HepG2 (cell line): ENCODE data around the gene GAS5. TPM values are rescaled to one million over a fixed set of nuclear protein-coding genes. Genes with fewer than 3 reads are reported as not detected.

Experiments used
- CCDC6 ChIP-seq: sonication (generic); formaldehyde crosslinking; IDR thresholded peaks from 2 replicates; pipeline ENCODE4 v1.8.1; 2022; ENCODE audit warnings: mild to moderate bottlenecking, missing genetic modification reagents, moderate library complexity
- KLF12 ChIP-seq: sonication (generic); formaldehyde crosslinking; IDR thresholded peaks from 2 replicates; pipeline ENCODE4 v1.4.0; 2020; ENCODE audit warnings: missing genetic modification reagents, borderline replicate concordance
- MEIS2 ChIP-seq: sonication (generic); formaldehyde crosslinking; IDR thresholded peaks from 2 replicates; pipeline ENCODE4 v1.9.0; 2021; ENCODE audit warnings: mild to moderate bottlenecking, missing genetic modification reagents
- MZF1 ChIP-seq: sonication (generic); formaldehyde crosslinking; IDR thresholded peaks from 2 replicates; pipeline ENCODE4 v1.8.1; 2023; ENCODE audit warnings: mild to moderate bottlenecking, missing genetic modification reagents, borderline replicate concordance
- NR3C1 ChIP-seq: sonication (generic); formaldehyde crosslinking; IDR thresholded peaks from 2 replicates; pipeline ENCODE4 v1.4.0; 2020; ENCODE audit warnings: missing genetic modification reagents
- PRMT3 ChIP-seq: sonication (generic); formaldehyde crosslinking; IDR thresholded peaks from 2 replicates; pipeline ENCODE4 v1.8.1; 2022; ENCODE audit warnings: low read depth, mild to moderate bottlenecking, moderate library complexity, missing genetic modification reagents, borderline replicate concordance
- SP5 ChIP-seq: IDR thresholded peaks from 2 replicates; pipeline ENCODE4 v1.6.1; 2016; ENCODE audit warnings: low read depth, borderline replicate concordance
- ZMYM2 ChIP-seq: sonication (generic); formaldehyde crosslinking; IDR thresholded peaks from 2 replicates; pipeline ENCODE4 v1.8.0; 2022; ENCODE audit warnings: mild to moderate bottlenecking, missing genetic modification reagents
- polyA plus RNA-seq, 8 experiments: library from polyadenylated mRNA; depleted of rRNA in 3 of 8; stranded (reverse) in 7 of 8; unstranded in 1 of 8; fragments of >200 nt; fragmentation: Illumina TruSeq in 4 of 8; extraction: Trizol in 4 of 8; gene quantifications; 2 replicates each; pipeline versions ENCODE4 v1.2.1 to v1.2.3, GENCODE V29; 2011 to 2016; ENCODE audit warnings: low read depth in 4 of 8, missing spikeins in 1 of 8, mixed read lengths in 1 of 8; ENCODE audit not compliant: insufficient read depth in 1 of 8
- total RNA-seq, 5 experiments: library from RNA; depleted of rRNA; stranded (reverse); fragments of >200 nt; fragmentation: Illumina TruSeq; extraction: Trizol; gene quantifications; 2 replicates each; pipeline ENCODE4 v1.2.3, GENCODE V29; 2016; ENCODE audit warnings: low read depth in 1 of 5
- TF ChIP-seq, protein P1 (sequence below): sonication (generic); formaldehyde crosslinking; conservative IDR thresholded peaks from 2 replicates; pipeline ENCODE4 v1.4.0; 2020; ENCODE audit warnings: missing genetic modification reagents
- TF ChIP-seq, protein P2 (sequence below): sonication (generic); formaldehyde crosslinking; IDR thresholded peaks from 2 replicates; pipeline ENCODE4 v1.4.0; 2020; ENCODE audit warnings: missing genetic modification reagents, borderline replicate concordance
- TF ChIP-seq, protein P3 (sequence below): sonication (generic); formaldehyde crosslinking; conservative IDR thresholded peaks from 2 replicates; pipeline ENCODE4 v1.8.0; 2022; ENCODE audit warnings: missing genetic modification reagents
- TF ChIP-seq, protein P4 (sequence below): IDR thresholded peaks from 2 replicates; pipeline ENCODE4 v1.6.1; 2016; ENCODE audit warnings: missing genetic modification reagents, missing compliant biosample characterization
- TF ChIP-seq, protein P5 (sequence below): IDR thresholded peaks from 2 replicates; pipeline ENCODE4 v1.6.1; 2016; ENCODE audit warnings: control low read depth
- TF ChIP-seq, protein P6 (sequence below): sonication (generic); formaldehyde crosslinking; IDR thresholded peaks from 2 replicates; pipeline ENCODE4 v1.9.0; 2022; ENCODE audit warnings: missing genetic modification reagents, mild to moderate bottlenecking, borderline replicate concordance
- TF ChIP-seq, protein P7 (sequence below): sonication (generic); formaldehyde crosslinking; IDR thresholded peaks from 2 replicates; pipeline ENCODE4 v1.4.0; 2020; ENCODE audit warnings: mild to moderate bottlenecking, missing genetic modification reagents
- TF ChIP-seq, protein P8 (sequence below): sonication (generic); IDR thresholded peaks from 2 replicates; pipeline ENCODE4 v1.6.1; 2016; ENCODE audit warnings: low read depth, borderline replicate concordance

Gene GAS5
- total and polyA plus RNA-seq, 2 of the 13 experiments (the other 11 are each of a cell fraction or from before 2014, with no cell fraction given): 352 to 738 TPM

DNA sequence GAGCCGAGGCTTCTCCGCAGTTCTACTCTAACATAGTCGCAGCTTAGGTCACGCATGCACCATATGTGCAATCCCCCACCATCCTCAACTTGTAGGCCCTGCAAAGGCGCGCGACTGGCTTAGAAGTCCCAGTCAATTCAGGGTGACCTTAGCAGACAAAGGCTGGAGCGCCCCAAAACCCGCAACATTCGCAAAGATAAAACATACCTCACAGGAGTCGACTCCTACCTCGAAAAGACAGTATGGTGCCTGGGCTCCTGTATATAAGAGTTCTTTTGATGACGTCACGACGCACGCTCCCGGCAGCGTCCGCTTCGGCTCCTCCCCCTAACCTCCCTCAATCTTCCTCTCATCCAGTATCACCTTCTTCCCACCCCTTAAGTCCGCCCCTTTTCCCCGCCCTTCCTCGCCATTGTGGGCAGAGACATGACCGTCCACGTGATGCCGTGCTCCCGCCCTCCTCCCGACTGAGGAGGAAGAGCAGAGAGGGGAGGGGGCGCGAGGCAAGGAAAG is at the start of gene GAS5 (continued):
- TF ChIP-seq, protein P1, sequence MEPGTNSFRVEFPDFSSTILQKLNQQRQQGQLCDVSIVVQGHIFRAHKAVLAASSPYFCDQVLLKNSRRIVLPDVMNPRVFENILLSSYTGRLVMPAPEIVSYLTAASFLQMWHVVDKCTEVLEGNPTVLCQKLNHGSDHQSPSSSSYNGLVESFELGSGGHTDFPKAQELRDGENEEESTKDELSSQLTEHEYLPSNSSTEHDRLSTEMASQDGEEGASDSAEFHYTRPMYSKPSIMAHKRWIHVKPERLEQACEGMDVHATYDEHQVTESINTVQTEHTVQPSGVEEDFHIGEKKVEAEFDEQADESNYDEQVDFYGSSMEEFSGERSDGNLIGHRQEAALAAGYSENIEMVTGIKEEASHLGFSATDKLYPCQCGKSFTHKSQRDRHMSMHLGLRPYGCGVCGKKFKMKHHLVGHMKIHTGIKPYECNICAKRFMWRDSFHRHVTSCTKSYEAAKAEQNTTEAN (CRISPR knock-in tag): peak; percentile 30; the same call in 1 of the 2 replicates
- TF ChIP-seq, protein P2, sequence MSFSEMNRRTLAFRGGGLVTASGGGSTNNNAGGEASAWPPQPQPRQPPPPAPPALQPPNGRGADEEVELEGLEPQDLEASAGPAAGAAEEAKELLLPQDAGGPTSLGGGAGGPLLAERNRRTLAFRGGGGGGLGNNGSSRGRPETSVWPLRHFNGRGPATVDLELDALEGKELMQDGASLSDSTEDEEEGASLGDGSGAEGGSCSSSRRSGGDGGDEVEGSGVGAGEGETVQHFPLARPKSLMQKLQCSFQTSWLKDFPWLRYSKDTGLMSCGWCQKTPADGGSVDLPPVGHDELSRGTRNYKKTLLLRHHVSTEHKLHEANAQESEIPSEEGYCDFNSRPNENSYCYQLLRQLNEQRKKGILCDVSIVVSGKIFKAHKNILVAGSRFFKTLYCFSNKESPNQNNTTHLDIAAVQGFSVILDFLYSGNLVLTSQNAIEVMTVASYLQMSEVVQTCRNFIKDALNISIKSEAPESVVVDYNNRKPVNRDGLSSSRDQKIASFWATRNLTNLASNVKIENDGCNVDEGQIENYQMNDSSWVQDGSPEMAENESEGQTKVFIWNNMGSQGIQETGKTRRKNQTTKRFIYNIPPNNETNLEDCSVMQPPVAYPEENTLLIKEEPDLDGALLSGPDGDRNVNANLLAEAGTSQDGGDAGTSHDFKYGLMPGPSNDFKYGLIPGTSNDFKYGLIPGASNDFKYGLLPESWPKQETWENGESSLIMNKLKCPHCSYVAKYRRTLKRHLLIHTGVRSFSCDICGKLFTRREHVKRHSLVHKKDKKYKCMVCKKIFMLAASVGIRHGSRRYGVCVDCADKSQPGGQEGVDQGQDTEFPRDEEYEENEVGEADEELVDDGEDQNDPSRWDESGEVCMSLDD (CRISPR knock-in tag): peak; percentile 83; the same call in 1 of the 2 replicates
- TF ChIP-seq MZF1 (CRISPR knock-in tag) (no peak), CCDC6 (CRISPR knock-in tag) (no peak), ZMYM2 (CRISPR knock-in tag) (no peak), NR3C1 (no peak), PRMT3 (CRISPR knock-in tag) (no peak), SP5 (CRISPR knock-in tag) (peak; percentile 85), MEIS2 (no peak), KLF12 (CRISPR knock-in tag) (peak; percentile 54; the same call in 1 of the 2 replicates)
- TF ChIP-seq, protein P3, sequence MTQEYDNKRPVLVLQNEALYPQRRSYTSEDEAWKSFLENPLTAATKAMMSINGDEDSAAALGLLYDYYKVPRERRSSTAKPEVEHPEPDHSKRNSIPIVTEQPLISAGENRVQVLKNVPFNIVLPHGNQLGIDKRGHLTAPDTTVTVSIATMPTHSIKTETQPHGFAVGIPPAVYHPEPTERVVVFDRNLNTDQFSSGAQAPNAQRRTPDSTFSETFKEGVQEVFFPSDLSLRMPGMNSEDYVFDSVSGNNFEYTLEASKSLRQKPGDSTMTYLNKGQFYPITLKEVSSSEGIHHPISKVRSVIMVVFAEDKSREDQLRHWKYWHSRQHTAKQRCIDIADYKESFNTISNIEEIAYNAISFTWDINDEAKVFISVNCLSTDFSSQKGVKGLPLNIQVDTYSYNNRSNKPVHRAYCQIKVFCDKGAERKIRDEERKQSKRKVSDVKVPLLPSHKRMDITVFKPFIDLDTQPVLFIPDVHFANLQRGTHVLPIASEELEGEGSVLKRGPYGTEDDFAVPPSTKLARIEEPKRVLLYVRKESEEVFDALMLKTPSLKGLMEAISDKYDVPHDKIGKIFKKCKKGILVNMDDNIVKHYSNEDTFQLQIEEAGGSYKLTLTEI (CRISPR knock-in tag): no peak
- TF ChIP-seq, protein P4, sequence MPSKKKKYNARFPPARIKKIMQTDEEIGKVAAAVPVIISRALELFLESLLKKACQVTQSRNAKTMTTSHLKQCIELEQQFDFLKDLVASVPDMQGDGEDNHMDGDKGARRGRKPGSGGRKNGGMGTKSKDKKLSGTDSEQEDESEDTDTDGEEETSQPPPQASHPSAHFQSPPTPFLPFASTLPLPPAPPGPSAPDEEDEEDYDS (CRISPR knock-in tag): peak; percentile 99
- TF ChIP-seq, protein P5, sequence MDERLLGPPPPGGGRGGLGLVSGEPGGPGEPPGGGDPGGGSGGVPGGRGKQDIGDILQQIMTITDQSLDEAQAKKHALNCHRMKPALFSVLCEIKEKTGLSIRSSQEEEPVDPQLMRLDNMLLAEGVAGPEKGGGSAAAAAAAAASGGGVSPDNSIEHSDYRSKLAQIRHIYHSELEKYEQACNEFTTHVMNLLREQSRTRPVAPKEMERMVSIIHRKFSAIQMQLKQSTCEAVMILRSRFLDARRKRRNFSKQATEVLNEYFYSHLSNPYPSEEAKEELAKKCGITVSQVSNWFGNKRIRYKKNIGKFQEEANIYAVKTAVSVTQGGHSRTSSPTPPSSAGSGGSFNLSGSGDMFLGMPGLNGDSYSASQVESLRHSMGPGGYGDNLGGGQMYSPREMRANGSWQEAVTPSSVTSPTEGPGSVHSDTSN (CRISPR knock-in tag): no peak; the same call in 1 of the 2 replicates
- TF ChIP-seq, protein P6, sequence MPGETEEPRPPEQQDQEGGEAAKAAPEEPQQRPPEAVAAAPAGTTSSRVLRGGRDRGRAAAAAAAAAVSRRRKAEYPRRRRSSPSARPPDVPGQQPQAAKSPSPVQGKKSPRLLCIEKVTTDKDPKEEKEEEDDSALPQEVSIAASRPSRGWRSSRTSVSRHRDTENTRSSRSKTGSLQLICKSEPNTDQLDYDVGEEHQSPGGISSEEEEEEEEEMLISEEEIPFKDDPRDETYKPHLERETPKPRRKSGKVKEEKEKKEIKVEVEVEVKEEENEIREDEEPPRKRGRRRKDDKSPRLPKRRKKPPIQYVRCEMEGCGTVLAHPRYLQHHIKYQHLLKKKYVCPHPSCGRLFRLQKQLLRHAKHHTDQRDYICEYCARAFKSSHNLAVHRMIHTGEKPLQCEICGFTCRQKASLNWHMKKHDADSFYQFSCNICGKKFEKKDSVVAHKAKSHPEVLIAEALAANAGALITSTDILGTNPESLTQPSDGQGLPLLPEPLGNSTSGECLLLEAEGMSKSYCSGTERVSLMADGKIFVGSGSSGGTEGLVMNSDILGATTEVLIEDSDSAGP: no peak
- TF ChIP-seq, protein P7, sequence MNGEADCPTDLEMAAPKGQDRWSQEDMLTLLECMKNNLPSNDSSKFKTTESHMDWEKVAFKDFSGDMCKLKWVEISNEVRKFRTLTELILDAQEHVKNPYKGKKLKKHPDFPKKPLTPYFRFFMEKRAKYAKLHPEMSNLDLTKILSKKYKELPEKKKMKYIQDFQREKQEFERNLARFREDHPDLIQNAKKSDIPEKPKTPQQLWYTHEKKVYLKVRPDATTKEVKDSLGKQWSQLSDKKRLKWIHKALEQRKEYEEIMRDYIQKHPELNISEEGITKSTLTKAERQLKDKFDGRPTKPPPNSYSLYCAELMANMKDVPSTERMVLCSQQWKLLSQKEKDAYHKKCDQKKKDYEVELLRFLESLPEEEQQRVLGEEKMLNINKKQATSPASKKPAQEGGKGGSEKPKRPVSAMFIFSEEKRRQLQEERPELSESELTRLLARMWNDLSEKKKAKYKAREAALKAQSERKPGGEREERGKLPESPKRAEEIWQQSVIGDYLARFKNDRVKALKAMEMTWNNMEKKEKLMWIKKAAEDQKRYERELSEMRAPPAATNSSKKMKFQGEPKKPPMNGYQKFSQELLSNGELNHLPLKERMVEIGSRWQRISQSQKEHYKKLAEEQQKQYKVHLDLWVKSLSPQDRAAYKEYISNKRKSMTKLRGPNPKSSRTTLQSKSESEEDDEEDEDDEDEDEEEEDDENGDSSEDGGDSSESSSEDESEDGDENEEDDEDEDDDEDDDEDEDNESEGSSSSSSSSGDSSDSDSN (CRISPR knock-in tag): peak; percentile 50; the same call in 1 of the 2 replicates
- TF ChIP-seq, protein P8, sequence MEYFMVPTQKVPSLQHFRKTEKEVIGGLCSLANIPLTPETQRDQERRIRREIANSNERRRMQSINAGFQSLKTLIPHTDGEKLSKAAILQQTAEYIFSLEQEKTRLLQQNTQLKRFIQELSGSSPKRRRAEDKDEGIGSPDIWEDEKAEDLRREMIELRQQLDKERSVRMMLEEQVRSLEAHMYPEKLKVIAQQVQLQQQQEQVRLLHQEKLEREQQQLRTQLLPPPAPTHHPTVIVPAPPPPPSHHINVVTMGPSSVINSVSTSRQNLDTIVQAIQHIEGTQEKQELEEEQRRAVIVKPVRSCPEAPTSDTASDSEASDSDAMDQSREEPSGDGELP: no peak
